MM.1S (cell line): Measurements from ENCODE around the gene BORCS6.

Experiments used
- EZH2 ChIP-seq: fragments of 300-600 bp; sonication (generic); optimal IDR thresholded peaks from 2 replicates; pipeline ENCODE3; 2017; ENCODE audit warnings: low read depth, mild to moderate bottlenecking, antibody characterized with exemption, low read length, mixed read lengths
- TF ChIP-seq, protein P1 (sequence below): fragments of 300-600 bp; sonication (generic); IDR thresholded peaks from 2 replicates; pipeline ENCODE4 v1.5.1; 2016; ENCODE audit warnings: antibody characterized with exemption, low read length, mixed read lengths

DNA sequence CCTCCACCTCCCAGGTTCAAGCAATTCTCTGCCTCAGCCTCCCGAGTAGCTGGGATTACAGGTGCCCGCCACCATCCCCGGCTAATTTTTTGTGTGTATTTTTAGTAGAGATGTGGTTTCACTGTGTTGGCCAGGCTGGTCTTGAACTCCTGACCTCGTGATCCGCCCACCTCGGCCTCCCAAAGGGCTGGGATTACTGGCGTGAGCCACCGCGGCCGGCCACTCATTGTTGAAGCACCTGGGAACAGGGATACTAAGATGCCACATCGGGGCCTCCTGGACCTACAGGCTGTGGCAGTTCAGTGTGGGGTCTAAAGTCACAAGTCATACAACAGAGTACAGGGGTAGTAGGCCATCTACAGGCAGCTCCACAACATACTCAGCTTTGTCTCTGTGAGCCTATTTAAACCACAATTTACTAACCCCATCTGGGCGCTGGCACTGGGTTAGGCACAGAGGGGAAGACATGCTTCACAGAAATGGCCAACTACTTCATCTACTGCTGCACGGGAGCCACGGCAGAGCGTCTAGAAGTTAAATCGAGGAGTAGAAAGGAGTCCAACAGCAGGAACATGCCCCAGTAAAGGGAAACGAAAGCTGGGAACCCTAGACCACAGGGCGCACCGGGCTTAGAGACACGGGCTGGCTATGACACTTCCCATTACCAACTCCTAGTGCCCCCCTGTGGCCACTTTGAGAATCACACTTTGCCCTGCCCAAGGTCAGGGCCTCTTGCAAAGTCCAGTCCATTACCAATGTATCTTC is 31.5 kb downstream of the BORCS6 start:
- TF ChIP-seq, protein P1, sequence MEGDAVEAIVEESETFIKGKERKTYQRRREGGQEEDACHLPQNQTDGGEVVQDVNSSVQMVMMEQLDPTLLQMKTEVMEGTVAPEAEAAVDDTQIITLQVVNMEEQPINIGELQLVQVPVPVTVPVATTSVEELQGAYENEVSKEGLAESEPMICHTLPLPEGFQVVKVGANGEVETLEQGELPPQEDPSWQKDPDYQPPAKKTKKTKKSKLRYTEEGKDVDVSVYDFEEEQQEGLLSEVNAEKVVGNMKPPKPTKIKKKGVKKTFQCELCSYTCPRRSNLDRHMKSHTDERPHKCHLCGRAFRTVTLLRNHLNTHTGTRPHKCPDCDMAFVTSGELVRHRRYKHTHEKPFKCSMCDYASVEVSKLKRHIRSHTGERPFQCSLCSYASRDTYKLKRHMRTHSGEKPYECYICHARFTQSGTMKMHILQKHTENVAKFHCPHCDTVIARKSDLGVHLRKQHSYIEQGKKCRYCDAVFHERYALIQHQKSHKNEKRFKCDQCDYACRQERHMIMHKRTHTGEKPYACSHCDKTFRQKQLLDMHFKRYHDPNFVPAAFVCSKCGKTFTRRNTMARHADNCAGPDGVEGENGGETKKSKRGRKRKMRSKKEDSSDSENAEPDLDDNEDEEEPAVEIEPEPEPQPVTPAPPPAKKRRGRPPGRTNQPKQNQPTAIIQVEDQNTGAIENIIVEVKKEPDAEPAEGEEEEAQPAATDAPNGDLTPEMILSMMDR = peak; percentile 83
- TF ChIP-seq EZH2 = no peak
